ENCODE measurements around the gene PHAF1. TPM values are rescaled to one million over a fixed set of nuclear protein-coding genes. Genes with fewer than 3 reads are reported as not detected.

PHAF1 gene
- total and polyA plus RNA-seq, 2 donors (not counting 1 experiment from before 2014, with no cell fraction given) = 18.8 to 20.7 TPM

DNA sequence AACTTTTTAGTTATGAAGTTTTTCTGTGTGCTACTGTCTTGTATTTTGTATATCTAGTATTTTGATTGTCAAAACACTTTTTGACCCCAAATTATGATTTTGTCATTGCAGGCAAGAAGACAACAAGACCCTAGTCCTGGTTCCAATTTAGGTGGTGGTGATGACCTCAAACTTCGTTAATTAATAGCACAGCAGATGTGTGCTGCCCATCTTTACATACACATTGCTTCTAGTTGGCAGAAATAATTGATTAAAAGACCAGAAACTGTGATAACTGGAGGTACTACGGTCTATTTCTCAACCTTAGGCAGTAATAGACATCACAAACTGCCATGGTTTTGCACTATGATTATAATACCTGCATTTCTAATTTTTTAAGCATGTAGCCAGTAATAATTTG is 11.1 kb upstream of the PHAF1 start:
- Histone ChIP-seq H3K27me3 (replicated peaks in 1 of 4; ENCODE audit: control extremely low read depth in 1 of 4, control insufficient read depth in 3 of 4, insufficient read depth in 4 of 4, low read length in 3 of 4) (no peaks in the 10 kb centered on the region), H4K20me1 (ENCODE audit: control insufficient read depth, insufficient read depth, low read length, poor library complexity, severe bottlenecking) (no peaks in the 10 kb centered on the region), H3K9ac (ENCODE audit: low read length) (no peak overlapping the region), H3K4me1 (ENCODE audit: control insufficient read depth in 2 of 2, insufficient read depth in 2 of 2, low read length in 2 of 2) (no peaks in the 10 kb centered on the region), H3K4me3 (ENCODE audit: control extremely low read depth in 1 of 5, extremely low read depth in 1 of 5, insufficient read depth in 1 of 5, low read depth in 2 of 5, low read length in 4 of 5) (no peak overlapping the region), H3K4me2 (replicated peaks; ENCODE audit: low read depth, low read length, poor library complexity, severe bottlenecking) (no peak overlapping the region), H3K9me3 (ENCODE audit: control extremely low read depth in 1 of 3, control insufficient read depth in 2 of 3, insufficient read depth in 1 of 3, low read length in 2 of 3) (no peaks in the 10 kb centered on the region), H3K27ac (ENCODE audit: low read length in 2 of 2) (no peak overlapping the region), H2AFZ (ENCODE audit: insufficient read depth, low read depth, low read length, poor library complexity, severe bottlenecking) (no peak overlapping the region), H3K36me3 (replicated peaks in 1 of 2; ENCODE audit: control extremely low read depth in 1 of 2, control insufficient read depth in 1 of 2, extremely low read depth in 1 of 2, insufficient read depth in 2 of 2, low read length in 1 of 2) (peaks cover 0 to 22% of the 10 kb centered on the region in 2 experiments), H3K79me2 (ENCODE audit: control insufficient read depth, insufficient read depth, low read length) (peaks cover 8% of the 10 kb centered on the region)
- Mint-ChIP-seq H3K4me3 (no peak overlapping the region), H3K27me3 (no peaks in the 10 kb centered on the region), H3K27ac (no peak overlapping the region), H3K4me1 (no peaks in the 10 kb centered on the region), H3K9me3 (ENCODE audit: insufficient read depth) (no peaks in the 10 kb centered on the region)
- DNase-seq (no peak), ATAC-seq (ENCODE audit: low read depth) (no peak)
- TF ChIP-seq, protein P1, sequence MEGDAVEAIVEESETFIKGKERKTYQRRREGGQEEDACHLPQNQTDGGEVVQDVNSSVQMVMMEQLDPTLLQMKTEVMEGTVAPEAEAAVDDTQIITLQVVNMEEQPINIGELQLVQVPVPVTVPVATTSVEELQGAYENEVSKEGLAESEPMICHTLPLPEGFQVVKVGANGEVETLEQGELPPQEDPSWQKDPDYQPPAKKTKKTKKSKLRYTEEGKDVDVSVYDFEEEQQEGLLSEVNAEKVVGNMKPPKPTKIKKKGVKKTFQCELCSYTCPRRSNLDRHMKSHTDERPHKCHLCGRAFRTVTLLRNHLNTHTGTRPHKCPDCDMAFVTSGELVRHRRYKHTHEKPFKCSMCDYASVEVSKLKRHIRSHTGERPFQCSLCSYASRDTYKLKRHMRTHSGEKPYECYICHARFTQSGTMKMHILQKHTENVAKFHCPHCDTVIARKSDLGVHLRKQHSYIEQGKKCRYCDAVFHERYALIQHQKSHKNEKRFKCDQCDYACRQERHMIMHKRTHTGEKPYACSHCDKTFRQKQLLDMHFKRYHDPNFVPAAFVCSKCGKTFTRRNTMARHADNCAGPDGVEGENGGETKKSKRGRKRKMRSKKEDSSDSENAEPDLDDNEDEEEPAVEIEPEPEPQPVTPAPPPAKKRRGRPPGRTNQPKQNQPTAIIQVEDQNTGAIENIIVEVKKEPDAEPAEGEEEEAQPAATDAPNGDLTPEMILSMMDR (IDR thresholded peaks at IDR 0.05) = no peak
- no peak for TF ChIP-seq EZH2 (IDR thresholded peaks at IDR 0.05; ENCODE audit: borderline replicate concordance, insufficient read depth, low read depth, low read length, poor library complexity, severe bottlenecking)
- intact Hi-C loops (cut with micrococcal nuclease) = no loop called here
- WGBS (ENCODE audit: insufficient coverage) = no CpG with 5 or more reads among the region's 2 CpGs
- CTCF ChIA-PET = interaction anchor here (1.2 to 1.9 kb wide), 2 partner anchors 11 to 12 kb away, joined by 3 to 4 read pairs; partner anchors contain the start of gene PHAF1
- POLR2A ChIA-PET = no interaction called here

DNA sequence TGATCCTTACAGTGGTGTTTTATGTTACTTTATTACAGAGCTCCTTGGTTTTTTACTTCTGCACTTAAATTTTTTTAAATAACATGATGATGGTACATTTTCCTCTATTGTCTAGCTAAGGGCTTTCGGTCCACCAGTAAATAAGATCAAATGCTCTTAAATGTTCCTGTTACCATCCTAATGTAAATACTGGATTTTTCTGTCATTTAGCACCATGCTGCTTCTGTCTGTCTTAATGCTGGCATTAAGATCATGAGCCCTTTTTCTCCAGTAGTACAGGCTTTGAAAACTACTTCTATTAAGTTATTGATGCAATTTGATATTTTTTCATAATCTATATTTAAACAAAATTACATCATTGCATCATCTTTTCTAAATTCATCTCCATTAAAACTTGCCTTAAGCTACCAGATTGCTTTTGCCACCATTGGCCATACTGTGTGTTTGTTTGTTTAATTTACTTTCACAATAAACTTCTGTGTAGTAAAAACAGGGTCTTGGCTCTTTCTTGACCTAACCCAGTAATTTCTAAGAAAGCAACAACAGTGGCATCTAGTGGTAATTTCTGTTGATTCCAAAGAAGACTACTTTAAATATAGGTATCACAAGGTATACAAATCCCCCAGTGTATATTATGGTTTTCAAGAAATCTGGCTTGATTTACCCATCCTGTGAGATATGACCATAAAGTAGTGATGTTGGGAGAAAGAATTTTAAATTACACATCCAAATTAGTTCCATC is 9.0 kb upstream of the PHAF1 start:
- Histone ChIP-seq H3K9me3 (ENCODE audit: control extremely low read depth in 1 of 3, control insufficient read depth in 2 of 3, insufficient read depth in 1 of 3, low read length in 2 of 3) (no peaks in the 10 kb centered on the region), H4K20me1 (ENCODE audit: control insufficient read depth, insufficient read depth, low read length, poor library complexity, severe bottlenecking) (no peaks in the 10 kb centered on the region), H3K9ac (ENCODE audit: low read length) (no peak overlapping the region), H3K27me3 (replicated peaks in 1 of 4; ENCODE audit: control extremely low read depth in 1 of 4, control insufficient read depth in 3 of 4, insufficient read depth in 4 of 4, low read length in 3 of 4) (no peaks in the 10 kb centered on the region), H3K79me2 (ENCODE audit: control insufficient read depth, insufficient read depth, low read length) (no peaks in the 10 kb centered on the region), H3K4me2 (replicated peaks; ENCODE audit: low read depth, low read length, poor library complexity, severe bottlenecking) (no peak overlapping the region), H2AFZ (ENCODE audit: insufficient read depth, low read depth, low read length, poor library complexity, severe bottlenecking) (no peak overlapping the region), H3K27ac (ENCODE audit: low read length in 2 of 2) (no peak overlapping the region), H3K36me3 (replicated peaks in 1 of 2; ENCODE audit: control extremely low read depth in 1 of 2, control insufficient read depth in 1 of 2, extremely low read depth in 1 of 2, insufficient read depth in 2 of 2, low read length in 1 of 2) (peaks cover 0 to 22% of the 10 kb centered on the region in 2 experiments), H3K4me1 (ENCODE audit: control insufficient read depth in 2 of 2, insufficient read depth in 2 of 2, low read length in 2 of 2) (peaks cover 10 to 12% of the 10 kb centered on the region in 2 donors), H3K4me3 (ENCODE audit: control extremely low read depth in 1 of 5, extremely low read depth in 1 of 5, insufficient read depth in 1 of 5, low read depth in 2 of 5, low read length in 4 of 5) (no peak overlapping the region)
- intact Hi-C loops (cut with micrococcal nuclease) = loop anchor here (2.0 kb wide), 2 partner anchors 84 to 124 kb away; no protein-coding TSS in a partner anchor
- DNase-seq (peak; percentile 34), ATAC-seq (ENCODE audit: low read depth) (no peak)
- H3K9me3 Mint-ChIP-seq (ENCODE audit: insufficient read depth) = no peaks in the 10 kb centered on the region
- H3K27ac Mint-ChIP-seq = no peak overlapping the region
- TF ChIP-seq, protein P1 (IDR thresholded peaks at IDR 0.05) = no peak
- no peak for TF ChIP-seq EZH2 (IDR thresholded peaks at IDR 0.05; ENCODE audit: borderline replicate concordance, insufficient read depth, low read depth, low read length, poor library complexity, severe bottlenecking)
- H3K27me3 Mint-ChIP-seq = no peaks in the 10 kb centered on the region
- POLR2A ChIA-PET = no interaction called here
- CTCF ChIA-PET = interaction anchor here (1.1 to 2.0 kb wide), 11 partner anchors 9 to 154 kb away, joined by 3 to 14 read pairs (median 4); partner anchors contain the start of gene PHAF1
- WGBS (ENCODE audit: insufficient coverage) = 100% methylated on average over 1 of the region's 1 CpG
- H3K4me3 Mint-ChIP-seq = no peak overlapping the region
- peaks cover 16% of the 10 kb centered on the region for H3K4me1 Mint-ChIP-seq
